Measurements from ENCODE around the gene CRYZL1. TPM values are rescaled to one million over a fixed set of nuclear protein-coding genes. Genes with fewer than 3 reads are reported as not detected.

Gene CRYZL1
- total RNA-seq, 1 experiment from 2014 or later, result 13.5 TPM

- no peak overlapping the region for H2BK120ac ChIP-seq (ENCODE audit: low read depth, low read length, poor library complexity, severe bottlenecking)
- H4K20me1 ChIP-seq (ENCODE audit: control insufficient read depth, insufficient read depth, insufficient read length), result no peaks in the 10 kb centered on the region
- no peak overlapping the region for H3K4me2 ChIP-seq (ENCODE audit: insufficient read depth, insufficient read length, low read length)
- H3K79me1 ChIP-seq (ENCODE audit: insufficient read depth, low read depth, low read length, poor library complexity, severe bottlenecking), result peaks cover 13% of the 10 kb centered on the region
- no peak for TF ChIP-seq CTCF (conservative IDR thresholded peaks at IDR 0.05)
- H2BK12ac ChIP-seq (ENCODE audit: insufficient read length, low read depth, low read length), result no peak overlapping the region
- no peak overlapping the region for H3T11ph ChIP-seq (ENCODE audit: low read length)
- H3K4me1 ChIP-seq (ENCODE audit: insufficient read depth, low read length), result no peaks in the 10 kb centered on the region
- no peaks in the 10 kb centered on the region for H3K27me3 Mint-ChIP-seq (ENCODE audit: low read depth)
- H3K14ac ChIP-seq (ENCODE audit: insufficient read depth, low read length), result no peak overlapping the region
- H4K91ac ChIP-seq (ENCODE audit: insufficient read length, low read depth, low read length), result no peak overlapping the region
- H3K79me2 ChIP-seq (ENCODE audit: insufficient read depth, low read length), result peaks cover 15% of the 10 kb centered on the region; the same call in 1 of the 2 replicates
- H2AFZ ChIP-seq (ENCODE audit: low read length), result no peak overlapping the region
- H3K36me3 Mint-ChIP-seq (ENCODE audit: insufficient read depth in 1 of 3, low read depth in 3 of 3), result peaks cover 76 to 95% (median 92%) of the 10 kb centered on the region in 3 experiments
- no peak overlapping the region for H3K27ac ChIP-seq (ENCODE audit: insufficient read length, low read depth, low read length)
- no peak overlapping the region for H3K27ac Mint-ChIP-seq
- no peak overlapping the region for H2BK20ac ChIP-seq (ENCODE audit: low read depth, low read length, poor library complexity, severe bottlenecking)
- H3K9me3 Mint-ChIP-seq, result no peaks in the 10 kb centered on the region
- no peak for DNase-seq
- H3K27me3 ChIP-seq (ENCODE audit: insufficient read depth, low read length), result no peaks in the 10 kb centered on the region
- WGBS (ENCODE audit: extremely low coverage, insufficient read length, low lambda C conversion rate), result no CpG with 5 or more reads among the region's 19 CpGs
- H3K4me3 Mint-ChIP-seq, result no peak overlapping the region
- H3K9ac ChIP-seq (ENCODE audit: extremely low read depth, insufficient read length, low read length), result no peak overlapping the region
- no peak overlapping the region for H2AK5ac ChIP-seq (ENCODE audit: insufficient read length, low read length)
- H4K8ac ChIP-seq (replicated peaks; ENCODE audit: insufficient read length, low read depth, low read length), result no peak overlapping the region
- H3K23ac ChIP-seq (ENCODE audit: insufficient read length, low read depth, low read length), result no peak overlapping the region
- H2BK15ac ChIP-seq (ENCODE audit: low read depth, low read length), result no peak overlapping the region
- H3K56ac ChIP-seq (ENCODE audit: insufficient read length, low read depth, low read length), result no peak overlapping the region
- H3K4ac ChIP-seq (ENCODE audit: low read depth, low read length), result no peak overlapping the region
- no peak overlapping the region for H4K5ac ChIP-seq (ENCODE audit: insufficient read length, low read depth, low read length)
- no peak overlapping the region for H3K18ac ChIP-seq (ENCODE audit: insufficient read length, low read depth, low read length)
- peaks cover 9 to 10% of the 10 kb centered on the region in 2 experiments for H3K4me1 Mint-ChIP-seq
- H3K9me3 ChIP-seq (ENCODE audit: control insufficient read depth, low read depth, low read length), result no peaks in the 10 kb centered on the region
- H2BK5ac ChIP-seq (ENCODE audit: insufficient read length, low read length), result no peak overlapping the region
- H3K23me2 ChIP-seq (ENCODE audit: insufficient read length, low read depth, low read length, poor library complexity, severe bottlenecking), result no peaks in the 10 kb centered on the region
These were observed 84.1 kb downstream of the CRYZL1 start for GRCh38 chr21:33557447-33557846.
